GM18909 (cell line): ENCODE data around the gene ZNF579.
"Not testable (repeated sequence)": the region's sequence is repeated elsewhere in the genome, so short reads cannot be mapped to it uniquely, and the experiment has no call there.

Source experiments
- ATAC-seq: cut with Tn5 transposase; IDR thresholded peaks from one replicate; pipeline ENCODE4 v1.9.1; 2021; ENCODE audit warnings: mild to moderate bottlenecking; ENCODE audit not compliant: unreplicated experiment, poor library complexity

Gene ZNF579

GRCh38 chr19:55598034-55598433 lies 17.4 kb upstream of the ZNF579 start:
- no peak for ATAC-seq

- no peak for ATAC-seq
Observed at GRCh38 chr19:55597501-55597921, 16.9 kb upstream of the ZNF579 start.

GRCh38 chr19:55596304-55596703 lies 15.7 kb upstream of the ZNF579 start:
- ATAC-seq = no peak

GRCh38 chr19:55594996-55595545 lies 14.4 kb upstream of the ZNF579 start:
- ATAC-seq = no peak

- ATAC-seq = no peak
Observed at GRCh38 chr19:55593096-55593772, 12.6 kb upstream of the ZNF579 start.

GRCh38 chr19:55592391-55593090 lies 11.9 kb upstream of the ZNF579 start:
- ATAC-seq = no peak

- ATAC-seq = no peak
Observed at GRCh38 chr19:55591555-55591954, 10.9 kb upstream of the ZNF579 start.

GRCh38 chr19:55590617-55591016 lies 10.0 kb upstream of the ZNF579 start:
- no peak for ATAC-seq

- no peak for ATAC-seq
Observed at GRCh38 chr19:55590109-55590508, 9.5 kb upstream of the ZNF579 start.

- no peak for ATAC-seq
Observed at GRCh38 chr19:55588738-55589137, 8.1 kb upstream of the ZNF579 start.

- ATAC-seq = peak; percentile 93
Observed at GRCh38 chr19:55586976-55587668, 6.5 kb upstream of the ZNF579 start.

- no peak for ATAC-seq
Observed at GRCh38 chr19:55585658-55586339, 5.2 kb upstream of the ZNF579 start.

GRCh38 chr19:55584871-55585270 lies 4.2 kb upstream of the ZNF579 start:
- ATAC-seq = no peak

GRCh38 chr19:55583897-55584296 lies 3.2 kb upstream of the ZNF579 start:
- not testable (repeated sequence) for ATAC-seq

- ATAC-seq = not testable (repeated sequence)
Observed at GRCh38 chr19:55582284-55582683, 1.6 kb upstream of the ZNF579 start.

GRCh38 chr19:55581823-55582223 lies 1.2 kb upstream of the ZNF579 start:
- no peak for ATAC-seq

GRCh38 chr19:55581145-55581822 lies 636 bp upstream of the ZNF579 start:
- no peak for ATAC-seq

GRCh38 chr19:55579766-55580621 lies 654 bp downstream of the ZNF579 start:
- no peak for ATAC-seq
